KOPT-K1 (cell line): ENCODE results near the gene KCNN2.

ENCODE experiments used
- H3K27ac ChIP-seq: fragments of 200-600 bp; sonication (generic); 2 replicates; pipeline ENCODE4 v1.5.1; 2016; ENCODE audit warnings: antibody characterized with exemption, mild to moderate bottlenecking, low read depth, low read length; ENCODE audit not compliant: poor library complexity, severe bottlenecking
- H3K36me3 ChIP-seq: fragments of 200-600 bp; sonication (generic); 2 replicates; pipeline ENCODE4 v1.5.1; 2017; ENCODE audit warnings: antibody characterized with exemption, mild to moderate bottlenecking, low read length, moderate library complexity; ENCODE audit not compliant: insufficient read depth
- H3K9me3 ChIP-seq: fragments of 200-600 bp; sonication (generic); 2 replicates; pipeline ENCODE4 v1.5.1; 2017; ENCODE audit warnings: antibody characterized with exemption, low read length, mild to moderate bottlenecking; ENCODE audit not compliant: insufficient read depth, poor library complexity, severe bottlenecking

KCNN2 gene

GRCh38 chr5:114387433-114387832, 25.6 kb downstream of the KCNN2 start:
- Histone ChIP-seq H3K36me3 (no peaks in the 10 kb centered on the region), H3K9me3 (no peaks in the 10 kb centered on the region), H3K27ac (no peak overlapping the region)

- Histone ChIP-seq H3K9me3 (no peaks in the 10 kb centered on the region), H3K36me3 (no peaks in the 10 kb centered on the region)
Observed at GRCh38 chr5:114390431-114390830, 28.6 kb downstream of the KCNN2 start.

GRCh38 chr5:114391321-114391720, 29.5 kb downstream of the KCNN2 start:
- no peaks in the 10 kb centered on the region for H3K36me3 ChIP-seq
- no peak overlapping the region for H3K27ac ChIP-seq
- H3K9me3 ChIP-seq, result no peaks in the 10 kb centered on the region

More at GRCh38 chr5:114390431-114390830, 28.6 kb downstream of the KCNN2 start:
- no peak overlapping the region for H3K27ac ChIP-seq

- Histone ChIP-seq H3K9me3 (no peaks in the 10 kb centered on the region), H3K27ac (no peak overlapping the region), H3K36me3 (no peaks in the 10 kb centered on the region)
Observed at GRCh38 chr5:114393159-114393558, 31.3 kb downstream of the KCNN2 start.

- no peak overlapping the region for H3K27ac ChIP-seq
- no peaks in the 10 kb centered on the region for H3K36me3 ChIP-seq
- no peaks in the 10 kb centered on the region for H3K9me3 ChIP-seq
Observed at GRCh38 chr5:114402206-114402605, 40.3 kb downstream of the KCNN2 start.

GRCh38 chr5:114407783-114408182, 45.9 kb downstream of the KCNN2 start:
- Histone ChIP-seq H3K36me3 (no peaks in the 10 kb centered on the region), H3K9me3 (no peaks in the 10 kb centered on the region), H3K27ac (no peak overlapping the region)

- Histone ChIP-seq H3K27ac (no peak overlapping the region), H3K36me3 (no peaks in the 10 kb centered on the region)
Observed at GRCh38 chr5:114408847-114409246, 47.0 kb downstream of the KCNN2 start.

GRCh38 chr5:114411380-114411931, 49.6 kb downstream of the KCNN2 start:
- Histone ChIP-seq H3K9me3 (no peaks in the 10 kb centered on the region), H3K27ac (no peak overlapping the region), H3K36me3 (no peaks in the 10 kb centered on the region)

More at GRCh38 chr5:114408847-114409246, 47.0 kb downstream of the KCNN2 start:
- H3K9me3 ChIP-seq, result no peaks in the 10 kb centered on the region

DNA sequence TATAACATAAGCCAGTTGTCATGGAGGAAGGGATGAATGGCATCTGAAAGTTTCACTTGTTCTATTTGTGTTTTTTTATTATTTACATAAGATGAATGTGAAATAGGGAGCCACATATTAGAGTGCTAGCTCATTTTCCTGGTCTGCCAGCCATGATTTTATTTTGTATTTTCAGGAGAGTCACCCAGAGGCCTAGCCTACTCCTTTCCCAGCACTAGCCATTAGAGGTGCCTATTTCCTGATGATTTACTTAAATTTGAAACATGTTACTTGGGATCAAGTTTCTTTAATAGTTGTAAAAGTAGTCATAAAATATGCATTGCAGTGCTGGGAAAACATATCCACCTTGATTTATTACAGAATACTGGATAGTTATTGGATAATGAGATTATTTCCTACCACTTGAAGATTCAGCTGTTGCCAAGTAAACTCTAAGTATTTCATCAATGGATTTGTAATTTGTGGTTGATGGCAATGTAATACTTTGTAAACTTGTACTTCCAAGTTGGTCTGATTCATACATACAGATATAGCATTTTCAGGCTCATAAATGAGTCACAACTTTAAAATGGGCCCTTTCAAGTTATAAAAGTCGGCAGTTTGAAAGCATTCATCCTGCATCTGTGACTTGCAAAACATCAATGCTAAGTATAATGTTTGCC, 50.8 kb downstream of the KCNN2 start:
- no peaks in the 10 kb centered on the region for H3K36me3 ChIP-seq
- no peaks in the 10 kb centered on the region for H3K9me3 ChIP-seq
- no peak overlapping the region for H3K27ac ChIP-seq

DNA sequence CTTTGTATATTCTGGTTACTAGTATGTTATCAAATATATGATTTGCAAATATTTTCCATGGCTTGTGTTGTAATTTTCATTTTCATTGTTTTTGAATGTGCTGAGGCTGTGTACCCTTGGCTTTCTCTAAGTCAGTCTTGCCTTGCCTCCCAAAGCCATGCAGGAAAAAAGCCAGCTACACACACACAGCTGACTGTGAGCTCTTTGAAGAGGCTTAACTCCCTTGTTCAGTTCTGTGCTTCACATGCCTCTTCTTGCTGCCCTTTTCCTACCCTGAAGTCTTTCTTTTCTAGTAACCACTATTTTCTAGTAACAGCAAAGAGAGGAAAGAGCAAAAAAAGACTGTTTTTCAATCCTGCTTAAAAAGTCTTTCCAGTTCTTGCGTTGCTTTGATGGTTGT, 53.9 kb downstream of the KCNN2 start:
- Histone ChIP-seq H3K27ac (no peak overlapping the region), H3K36me3 (no peaks in the 10 kb centered on the region), H3K9me3 (no peaks in the 10 kb centered on the region)

DNA sequence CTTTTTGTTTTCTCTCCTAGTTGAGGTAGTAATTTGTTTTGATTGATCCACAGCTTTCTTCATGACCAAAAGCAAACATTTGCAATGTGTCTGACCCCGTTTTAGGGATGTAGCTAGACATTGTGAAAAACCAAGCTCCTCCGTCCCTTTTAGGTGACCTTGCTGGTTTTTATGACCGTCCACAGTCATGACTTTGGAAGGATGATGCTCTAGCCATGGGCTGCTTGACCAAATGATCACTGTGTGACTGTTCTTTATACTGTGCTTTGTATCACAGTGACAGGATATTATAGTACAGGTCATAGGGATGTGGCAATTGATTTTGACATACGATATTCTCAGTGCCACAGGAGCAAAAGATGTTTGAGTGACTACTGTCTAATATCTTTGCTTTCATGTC, 54.4 kb downstream of the KCNN2 start:
- Histone ChIP-seq H3K27ac (no peak overlapping the region), H3K9me3 (no peaks in the 10 kb centered on the region), H3K36me3 (no peaks in the 10 kb centered on the region)

GRCh38 chr5:114417519-114417918, 55.6 kb downstream of the KCNN2 start:
- Histone ChIP-seq H3K9me3 (no peaks in the 10 kb centered on the region), H3K36me3 (no peaks in the 10 kb centered on the region), H3K27ac (no peak overlapping the region)

GRCh38 chr5:114418176-114419066, 56.6 kb downstream of the KCNN2 start:
- Histone ChIP-seq H3K9me3 (no peaks in the 10 kb centered on the region), H3K27ac (no peak overlapping the region), H3K36me3 (no peaks in the 10 kb centered on the region)

DNA sequence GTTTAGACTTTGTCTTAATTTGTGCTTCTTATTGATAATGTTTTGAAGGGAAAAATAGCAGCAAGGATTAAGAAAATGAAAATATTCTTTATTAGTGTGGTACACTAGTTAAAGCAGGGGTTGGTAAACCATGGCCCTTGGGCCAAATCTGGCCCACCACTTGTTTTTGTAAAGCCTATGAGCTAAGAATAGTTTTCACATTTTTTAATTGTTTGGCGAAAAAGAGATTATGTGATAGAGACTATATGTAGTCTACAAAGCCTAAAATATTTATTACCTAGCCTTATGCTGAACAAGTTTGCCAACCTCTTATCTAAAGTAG, 57.2 kb downstream of the KCNN2 start:
- H3K9me3 ChIP-seq, result no peaks in the 10 kb centered on the region
- no peak overlapping the region for H3K27ac ChIP-seq
- H3K36me3 ChIP-seq, result no peaks in the 10 kb centered on the region

- Histone ChIP-seq H3K9me3 (no peaks in the 10 kb centered on the region), H3K27ac (no peak overlapping the region), H3K36me3 (no peaks in the 10 kb centered on the region)
Observed at GRCh38 chr5:114419959-114420358, 58.1 kb downstream of the KCNN2 start.
